Nephron progenitor cell (in vitro differentiated cells): Measurements from ENCODE around the gene LIMK1.

ENCODE experiments used
- DNase-seq: peaks from one replicate; pipeline ENCODE4 v3.0.0; 2021
- H3K27ac Mint-ChIP-seq: 2 replicates; pipeline ENCODE4 v1.8.0; 2021; ENCODE audit warnings: mild to moderate bottlenecking, moderate library complexity, mixed read lengths
- H3K27me3 Mint-ChIP-seq: 2 replicates; pipeline ENCODE4 v1.8.0; 2021; ENCODE audit warnings: mild to moderate bottlenecking, low read depth, mixed read lengths; ENCODE audit not compliant: poor library complexity
- H3K36me3 Mint-ChIP-seq: 2 replicates; pipeline ENCODE4 v1.8.0; 2021; ENCODE audit warnings: low read depth, mixed read lengths
- H3K4me1 Mint-ChIP-seq: 2 replicates; pipeline ENCODE4 v1.8.0; 2021; ENCODE audit warnings: mixed read lengths
- H3K4me3 Mint-ChIP-seq: 2 replicates; pipeline ENCODE4 v1.8.0; 2021; ENCODE audit warnings: mild to moderate bottlenecking, moderate library complexity, mixed read lengths
- H3K9me3 Mint-ChIP-seq: 2 replicates; pipeline ENCODE4 v1.8.0; 2021; ENCODE audit warnings: mild to moderate bottlenecking, moderate library complexity, mixed read lengths
- TF ChIP-seq, protein P1 (sequence below): fragments of 200-600 bp; sonication (generic); IDR thresholded peaks from 2 replicates; pipeline ENCODE4 v1.5.0; 2021; ENCODE audit warnings: antibody characterized with exemption

The LIMK1 gene

GRCh38 chr7:74069790-74070618, 13.6 kb upstream of the LIMK1 start:
- TF ChIP-seq, protein P1, sequence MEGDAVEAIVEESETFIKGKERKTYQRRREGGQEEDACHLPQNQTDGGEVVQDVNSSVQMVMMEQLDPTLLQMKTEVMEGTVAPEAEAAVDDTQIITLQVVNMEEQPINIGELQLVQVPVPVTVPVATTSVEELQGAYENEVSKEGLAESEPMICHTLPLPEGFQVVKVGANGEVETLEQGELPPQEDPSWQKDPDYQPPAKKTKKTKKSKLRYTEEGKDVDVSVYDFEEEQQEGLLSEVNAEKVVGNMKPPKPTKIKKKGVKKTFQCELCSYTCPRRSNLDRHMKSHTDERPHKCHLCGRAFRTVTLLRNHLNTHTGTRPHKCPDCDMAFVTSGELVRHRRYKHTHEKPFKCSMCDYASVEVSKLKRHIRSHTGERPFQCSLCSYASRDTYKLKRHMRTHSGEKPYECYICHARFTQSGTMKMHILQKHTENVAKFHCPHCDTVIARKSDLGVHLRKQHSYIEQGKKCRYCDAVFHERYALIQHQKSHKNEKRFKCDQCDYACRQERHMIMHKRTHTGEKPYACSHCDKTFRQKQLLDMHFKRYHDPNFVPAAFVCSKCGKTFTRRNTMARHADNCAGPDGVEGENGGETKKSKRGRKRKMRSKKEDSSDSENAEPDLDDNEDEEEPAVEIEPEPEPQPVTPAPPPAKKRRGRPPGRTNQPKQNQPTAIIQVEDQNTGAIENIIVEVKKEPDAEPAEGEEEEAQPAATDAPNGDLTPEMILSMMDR: no peak
- H3K36me3 Mint-ChIP-seq: no peaks in the 10 kb centered on the region
- H3K27me3 Mint-ChIP-seq: peaks cover 23% of the 10 kb centered on the region
- H3K9me3 Mint-ChIP-seq: no peaks in the 10 kb centered on the region
- peaks cover 10% of the 10 kb centered on the region for H3K4me1 Mint-ChIP-seq
- DNase-seq: no peak
- H3K4me3 Mint-ChIP-seq: no peak overlapping the region
- no peak overlapping the region for H3K27ac Mint-ChIP-seq

DNA sequence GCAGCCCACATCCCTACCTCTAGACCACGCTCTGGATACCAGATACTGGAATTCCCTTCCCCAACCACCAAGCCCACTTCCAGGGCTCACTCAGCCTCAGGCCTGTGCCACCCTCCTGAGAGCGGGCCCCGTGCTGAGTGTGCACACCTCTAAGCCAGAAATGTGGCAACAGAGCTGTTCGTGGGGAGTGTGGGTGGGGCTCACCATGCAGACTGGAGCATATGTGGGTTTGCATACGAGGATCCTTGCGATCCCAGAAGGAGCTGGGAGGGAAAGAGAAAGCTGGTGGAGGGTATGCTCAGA, 13.0 kb upstream of the LIMK1 start:
- Mint-ChIP-seq H3K4me1 (peaks cover 10% of the 10 kb centered on the region), H3K27me3 (peaks cover 23% of the 10 kb centered on the region), H3K4me3 (no peak overlapping the region), H3K9me3 (no peaks in the 10 kb centered on the region), H3K36me3 (no peaks in the 10 kb centered on the region), H3K27ac (no peak overlapping the region)
- no peak for DNase-seq
- TF ChIP-seq, protein P1: no peak

DNA sequence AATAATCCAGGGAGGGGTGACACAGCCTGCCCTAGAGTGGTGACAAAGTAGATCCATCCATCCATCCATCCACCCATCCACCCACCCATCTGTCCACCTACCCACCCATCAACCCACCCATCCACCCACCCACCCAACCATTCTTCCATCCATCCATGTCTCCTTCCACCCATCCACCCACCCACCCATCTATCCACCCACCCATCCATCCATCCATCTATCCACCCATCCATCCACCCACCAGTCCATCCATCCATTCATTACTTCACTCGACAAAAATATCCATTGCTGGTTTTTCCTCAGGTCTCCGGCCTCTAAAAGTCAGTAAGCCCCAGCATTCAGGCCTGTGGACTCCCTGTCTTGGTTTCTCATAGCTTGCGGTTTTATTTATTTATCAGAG, 12.5 kb upstream of the LIMK1 start:
- Mint-ChIP-seq H3K27ac (no peak overlapping the region), H3K9me3 (no peaks in the 10 kb centered on the region), H3K4me1 (peaks cover 10% of the 10 kb centered on the region), H3K27me3 (peaks cover 19% of the 10 kb centered on the region), H3K36me3 (no peaks in the 10 kb centered on the region), H3K4me3 (no peak overlapping the region)
- TF ChIP-seq, protein P1: no peak
- DNase-seq: no peak

DNA sequence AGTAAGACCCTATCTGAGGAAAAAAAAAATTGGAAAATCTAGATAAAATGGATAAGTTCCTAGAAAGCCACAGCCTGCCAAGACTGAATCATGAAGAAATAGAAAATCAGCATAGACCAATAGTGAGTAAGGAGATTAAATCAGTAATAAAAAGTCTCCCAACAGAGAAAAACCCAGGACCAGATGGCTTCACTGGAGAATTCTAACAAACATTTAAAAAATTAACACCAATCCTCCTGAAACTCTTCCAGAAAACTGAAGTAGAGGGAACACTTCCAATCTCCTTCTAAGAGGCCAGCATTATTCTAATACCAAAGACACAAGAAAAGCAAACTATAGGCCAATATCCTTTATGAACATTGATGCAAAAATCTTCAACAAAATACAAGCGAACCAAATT, 8.8 kb upstream of the LIMK1 start:
- no peaks in the 10 kb centered on the region for H3K9me3 Mint-ChIP-seq
- TF ChIP-seq, protein P1: no peak

DNA sequence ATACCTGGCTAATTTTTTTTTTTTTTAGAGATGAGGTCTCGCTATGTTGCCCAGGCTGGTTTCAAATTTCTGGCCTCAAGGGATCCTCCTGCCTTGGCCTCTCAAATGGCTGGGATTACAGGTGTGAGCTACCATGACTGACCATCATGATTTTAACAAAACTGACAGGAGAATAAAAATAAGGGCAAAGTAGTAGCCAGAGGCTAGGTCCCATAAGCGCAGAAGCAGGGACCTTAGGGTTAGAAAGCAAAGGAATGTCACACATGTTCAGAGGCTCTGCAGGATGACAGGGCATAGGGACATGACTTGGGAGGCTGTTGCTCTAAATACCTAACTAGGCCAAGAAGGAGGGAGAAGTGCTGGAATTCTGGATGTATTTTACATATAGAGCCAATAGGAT, 5.1 kb upstream of the LIMK1 start:
- no peak for DNase-seq
- Mint-ChIP-seq H3K27ac (peak overlapping the region; percentile 97), H3K4me1 (peaks cover 29% of the 10 kb centered on the region), H3K27me3 (peaks cover 4% of the 10 kb centered on the region), H3K4me3 (no peak overlapping the region), H3K9me3 (no peaks in the 10 kb centered on the region), H3K36me3 (no peaks in the 10 kb centered on the region)
- TF ChIP-seq, protein P1: no peak

More for the DNA sequence above, 8.8 kb upstream of the LIMK1 start:
- Mint-ChIP-seq H3K27ac (no peak overlapping the region), H3K4me3 (no peak overlapping the region), H3K4me1 (peaks cover 20% of the 10 kb centered on the region), H3K27me3 (peaks cover 15% of the 10 kb centered on the region), H3K36me3 (no peaks in the 10 kb centered on the region)
- no peak for DNase-seq

DNA sequence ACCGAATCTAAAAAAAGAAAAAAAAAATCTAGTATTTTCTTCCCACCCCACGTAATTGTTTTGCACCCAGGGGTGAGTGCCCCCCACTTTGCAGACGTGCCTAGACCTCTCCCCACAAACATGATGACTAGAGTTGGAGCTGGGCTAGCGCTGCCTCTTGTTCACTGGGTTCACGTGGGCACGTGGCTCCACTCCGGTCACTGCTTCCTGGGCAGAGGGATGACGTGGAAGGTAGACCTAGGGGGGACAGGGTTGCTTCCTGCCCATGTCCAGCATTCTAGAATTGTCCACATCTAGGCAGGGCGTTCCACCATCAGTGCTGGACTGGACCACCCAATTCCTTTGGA, 861 bp upstream of the LIMK1 start:
- H3K4me1 Mint-ChIP-seq: peaks cover 39% of the 10 kb centered on the region
- no peak for DNase-seq
- TF ChIP-seq, protein P1: no peak
- H3K27me3 Mint-ChIP-seq: no peaks in the 10 kb centered on the region
- H3K27ac Mint-ChIP-seq: no peak overlapping the region
- H3K36me3 Mint-ChIP-seq: peaks cover 15% of the 10 kb centered on the region
- H3K9me3 Mint-ChIP-seq: no peaks in the 10 kb centered on the region
- H3K4me3 Mint-ChIP-seq: peak overlapping the region; percentile 77
